Measurements from ENCODE around the gene RSBN1L.

Gene RSBN1L

GRCh38 chr7:77808517-77808916 is 112.3 kb downstream of the RSBN1L start:
- no peak for DNase-seq (ENCODE audit: low read depth)

GRCh38 chr7:77811516-77812289 is 115.4 kb downstream of the RSBN1L start:
- DNase-seq (ENCODE audit: low read depth): no peak

GRCh38 chr7:77812290-77812685 is 116.0 kb downstream of the RSBN1L start:
- peak; percentile 48 for DNase-seq (ENCODE audit: low read depth)

GRCh38 chr7:77813180-77813579 is 116.9 kb downstream of the RSBN1L start:
- no peak for DNase-seq (ENCODE audit: low read depth)

- no peak for DNase-seq (ENCODE audit: low read depth)
These were observed 122.8 kb downstream of the RSBN1L start for GRCh38 chr7:77819021-77819420.

- DNase-seq (ENCODE audit: low read depth): no peak
These were observed 124.7 kb downstream of the RSBN1L start for GRCh38 chr7:77820967-77821366.

GRCh38 chr7:77822269-77822668 is 126.0 kb downstream of the RSBN1L start:
- no peak for DNase-seq (ENCODE audit: low read depth)

- DNase-seq (ENCODE audit: low read depth): no peak
These were observed 127.5 kb downstream of the RSBN1L start for GRCh38 chr7:77823787-77824186.

GRCh38 chr7:77824636-77825035 is 128.4 kb downstream of the RSBN1L start:
- DNase-seq (ENCODE audit: low read depth): no peak

- DNase-seq (ENCODE audit: low read depth): no peak
These were observed 128.9 kb downstream of the RSBN1L start for GRCh38 chr7:77825131-77825530.

GRCh38 chr7:77826300-77826699 is 130.0 kb downstream of the RSBN1L start:
- DNase-seq (ENCODE audit: low read depth): no peak

GRCh38 chr7:77827999-77828398 is 131.7 kb downstream of the RSBN1L start:
- DNase-seq (ENCODE audit: low read depth): no peak

- no peak for DNase-seq (ENCODE audit: low read depth)
These were observed 134.5 kb downstream of the RSBN1L start for GRCh38 chr7:77830649-77831355.

GRCh38 chr7:77831481-77831880 is 135.2 kb downstream of the RSBN1L start:
- DNase-seq (ENCODE audit: low read depth): no peak

GRCh38 chr7:77831953-77832352 is 135.7 kb downstream of the RSBN1L start:
- no peak for DNase-seq (ENCODE audit: low read depth)

Measured in stromal cell of bone marrow (primary cell).